GM19238 (cell line): ENCODE results near the gene VPS37B.
"Not testable (repeated sequence)": the region's sequence is repeated elsewhere in the genome, so short reads cannot be mapped to it uniquely, and the experiment has no call there.

ENCODE experiments used
- DNase-seq: peaks from one replicate; pipeline ENCODE4 v3.0.0; 2011; ENCODE audit warnings: low spot score; ENCODE audit not compliant: insufficient read length

The VPS37B gene

GRCh38 chr12:122908915-122909314 is 13.0 kb upstream of the VPS37B start:
- DNase-seq = no peak

DNA sequence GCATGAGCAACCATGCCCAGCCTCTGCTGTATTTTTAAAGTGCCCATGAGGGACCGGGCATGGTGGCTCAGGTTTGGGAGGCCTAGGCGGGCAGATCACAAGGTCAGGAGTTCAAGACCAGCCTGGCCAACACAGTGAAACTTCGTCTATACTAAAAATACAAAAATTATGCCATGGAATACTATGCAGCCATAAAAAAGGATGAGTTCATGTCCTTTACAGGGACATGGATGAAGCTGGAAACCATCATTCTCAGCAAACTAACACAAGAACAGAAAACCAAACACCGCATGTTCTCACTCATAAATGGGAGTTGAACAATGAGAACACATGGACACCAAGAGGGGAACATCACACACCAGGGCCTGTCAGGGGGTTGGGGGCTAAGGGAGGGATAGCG is 9.3 kb upstream of the VPS37B start:
- not testable (repeated sequence) for DNase-seq

DNA sequence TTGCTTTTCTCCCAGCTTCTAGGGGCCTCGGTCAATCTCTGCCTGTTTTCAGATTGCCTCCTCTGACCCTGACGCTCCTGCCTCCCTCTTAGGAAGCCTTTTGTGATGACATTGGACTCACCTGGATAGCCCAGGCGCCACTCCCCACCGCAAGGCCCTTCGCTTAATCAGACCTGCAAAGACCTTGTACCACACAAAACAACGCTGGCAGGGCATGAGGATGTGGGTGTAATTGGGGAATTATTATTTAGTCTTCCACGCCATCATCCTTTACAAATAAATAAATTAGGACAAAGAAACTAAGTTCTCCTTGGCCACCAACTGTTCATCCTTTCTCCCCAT is 7.7 kb upstream of the VPS37B start:
- no peak for DNase-seq

DNA sequence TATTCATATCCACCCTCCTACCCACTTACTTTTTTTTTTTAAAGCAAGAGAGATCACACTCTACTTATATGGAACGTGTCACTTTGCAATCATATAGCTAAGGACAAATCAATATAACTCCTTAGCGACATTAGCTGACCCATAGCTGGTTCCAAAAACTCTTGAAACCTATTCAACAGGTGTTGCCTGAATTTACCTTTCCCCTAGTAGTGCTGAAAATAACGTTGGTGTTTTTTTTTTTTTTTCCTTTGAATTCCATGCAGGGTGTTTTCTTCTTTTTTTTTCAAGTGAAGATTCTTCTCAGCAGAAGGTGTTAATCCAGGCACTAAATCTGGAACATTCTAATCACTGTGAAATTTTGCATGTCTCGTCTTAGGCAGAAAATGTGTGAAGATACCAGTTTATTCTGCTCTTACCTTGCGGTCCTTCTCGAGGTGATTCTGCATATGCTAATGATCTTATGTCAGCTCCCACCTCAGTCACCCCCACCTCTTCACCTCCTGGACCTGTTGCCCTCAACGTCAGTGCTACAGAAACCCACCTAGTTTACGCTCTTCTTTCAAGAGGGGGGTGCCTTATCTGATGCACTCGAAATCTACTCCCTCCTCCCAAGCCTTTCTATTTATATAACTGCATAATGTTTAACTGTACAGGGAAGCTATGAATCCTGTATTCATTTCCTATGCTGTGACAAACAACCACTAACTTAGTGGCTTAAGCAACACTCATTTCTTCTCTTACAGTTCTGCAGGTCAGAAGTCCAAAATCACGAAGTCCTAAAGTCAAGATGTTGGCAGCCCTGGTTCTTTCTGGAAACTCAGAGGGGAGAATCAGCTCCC is 7.1 kb upstream of the VPS37B start:
- no peak for DNase-seq

- no peak for DNase-seq
These were observed 4.0 kb upstream of the VPS37B start for GRCh38 chr12:122899887-122900286.

DNA sequence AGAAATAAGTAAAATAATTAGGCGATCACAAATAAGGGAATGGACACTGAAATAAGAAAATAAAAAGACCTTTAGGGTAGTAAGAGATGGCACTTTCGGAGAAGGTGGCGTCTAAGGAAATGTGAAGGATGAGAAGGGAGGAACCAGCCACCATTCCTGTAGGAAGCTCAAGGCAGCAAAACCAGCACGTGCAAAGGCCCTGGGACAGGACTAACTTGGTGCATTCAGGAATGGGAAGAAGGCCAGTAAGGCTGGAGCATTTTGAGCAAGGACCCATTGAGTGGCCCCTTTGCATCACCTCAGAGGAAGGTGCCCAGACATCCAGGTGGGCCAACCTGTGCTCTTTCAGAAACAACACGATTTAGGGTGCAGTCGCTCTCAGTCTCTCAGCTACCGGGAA is 738 bp upstream of the VPS37B start:
- DNase-seq = no peak

GRCh38 chr12:122895320-122895703 is 612 bp downstream of the VPS37B start:
- DNase-seq = no peak

DNA sequence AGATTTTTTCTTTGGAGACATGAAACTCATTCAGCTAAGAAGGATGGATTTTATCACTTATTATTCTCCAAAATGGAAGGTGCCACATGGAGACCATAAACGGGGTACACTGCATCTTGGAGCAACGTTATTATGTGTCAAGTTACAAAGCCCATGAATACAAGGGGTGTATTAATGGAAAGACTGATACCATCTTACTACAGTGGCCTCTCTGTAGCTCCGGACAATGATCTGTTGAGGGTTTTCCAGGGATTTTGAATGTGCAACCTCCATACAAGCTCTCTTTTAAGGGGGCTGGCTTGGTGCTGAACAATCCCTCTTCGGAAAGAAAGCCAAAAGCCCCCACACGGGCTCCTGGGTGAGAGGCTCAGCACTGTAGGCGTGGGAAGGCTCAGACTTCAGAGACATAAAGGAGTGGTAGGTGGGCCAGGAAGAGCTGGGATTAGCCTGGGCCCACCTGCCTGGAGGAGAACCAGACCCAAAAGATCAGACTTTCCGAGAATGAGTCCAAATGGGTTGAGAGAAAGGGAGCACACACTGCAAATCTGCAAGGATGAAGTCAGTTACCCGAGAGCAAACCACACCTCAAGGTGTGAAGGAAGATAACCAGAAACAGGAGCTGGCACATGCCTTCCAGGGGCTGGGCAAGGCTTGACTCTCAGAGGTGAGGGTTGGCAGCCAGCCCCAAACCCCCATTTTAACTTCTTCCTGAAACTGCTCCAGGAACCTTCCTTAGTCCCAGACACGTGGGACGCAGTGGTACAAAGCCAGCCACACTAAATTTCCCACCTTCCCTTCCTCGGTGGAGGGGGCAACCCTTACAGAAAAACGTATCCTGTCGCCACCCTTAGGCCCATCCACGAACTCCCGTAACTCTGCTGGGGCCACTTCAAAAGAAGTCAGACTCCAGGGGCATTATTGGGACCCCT is 1.5 kb downstream of the VPS37B start:
- DNase-seq = no peak

DNA sequence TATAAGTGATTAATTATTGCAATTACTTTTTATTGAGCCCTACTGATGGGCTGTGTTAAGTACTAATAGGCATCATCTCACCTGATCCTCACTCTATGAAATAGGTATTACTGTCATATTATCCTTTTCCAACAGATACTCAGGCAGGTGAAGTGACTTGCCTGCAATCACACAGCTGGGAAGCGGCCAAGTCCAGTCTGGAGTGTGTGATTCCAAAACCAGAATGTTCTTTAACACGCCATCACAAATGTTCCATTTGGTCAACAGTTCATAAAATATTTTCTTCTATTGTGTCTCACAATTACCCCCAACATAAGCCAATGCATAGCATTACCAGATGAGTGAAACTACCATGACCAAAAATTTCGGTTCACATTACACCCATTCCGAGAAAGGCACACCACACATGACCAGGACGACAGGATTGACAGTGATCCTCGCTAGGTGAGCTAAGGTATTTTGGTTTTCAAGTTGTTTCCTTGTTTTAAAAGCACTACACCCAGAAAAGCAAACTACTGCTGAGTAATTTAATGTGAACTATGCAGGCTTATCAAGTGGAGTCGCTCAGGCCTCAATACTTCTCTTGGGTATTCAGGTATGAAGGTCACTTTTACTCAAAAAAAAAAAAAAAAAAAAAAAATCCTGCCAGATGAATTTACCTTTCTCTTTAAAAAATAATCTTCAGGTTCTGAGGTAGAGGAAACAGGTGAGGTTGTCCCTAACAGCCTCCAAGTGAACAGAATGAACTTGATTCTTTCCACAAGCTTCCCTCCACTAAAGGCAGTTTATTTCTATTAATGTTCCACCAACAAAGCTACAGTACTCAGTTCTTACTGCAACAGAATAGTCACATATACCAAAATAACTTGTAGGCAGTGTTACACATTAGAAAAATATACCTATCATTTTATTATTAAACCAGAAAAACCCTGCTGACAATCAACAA is 2.4 kb downstream of the VPS37B start:
- no peak for DNase-seq

DNA sequence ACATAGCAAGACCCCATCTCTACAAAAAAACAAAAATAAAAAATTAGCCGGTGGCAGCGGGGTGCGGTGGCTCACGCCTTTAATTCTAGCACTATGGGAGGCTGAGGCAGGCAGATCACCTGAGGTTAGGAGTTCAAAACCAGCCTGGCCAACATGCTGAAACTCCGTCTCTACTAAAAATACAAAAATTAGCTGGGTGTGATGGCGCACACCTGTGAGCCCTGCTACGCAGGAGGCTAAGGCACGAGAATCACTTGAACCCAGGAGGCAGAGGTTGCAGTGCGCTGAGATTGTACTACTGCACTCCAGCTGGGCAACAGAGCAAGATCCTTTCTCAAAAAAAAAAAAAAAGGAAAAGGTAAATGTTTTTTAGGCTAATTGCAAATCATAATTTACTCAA is 3.2 kb downstream of the VPS37B start:
- DNase-seq = not testable (repeated sequence)

DNA sequence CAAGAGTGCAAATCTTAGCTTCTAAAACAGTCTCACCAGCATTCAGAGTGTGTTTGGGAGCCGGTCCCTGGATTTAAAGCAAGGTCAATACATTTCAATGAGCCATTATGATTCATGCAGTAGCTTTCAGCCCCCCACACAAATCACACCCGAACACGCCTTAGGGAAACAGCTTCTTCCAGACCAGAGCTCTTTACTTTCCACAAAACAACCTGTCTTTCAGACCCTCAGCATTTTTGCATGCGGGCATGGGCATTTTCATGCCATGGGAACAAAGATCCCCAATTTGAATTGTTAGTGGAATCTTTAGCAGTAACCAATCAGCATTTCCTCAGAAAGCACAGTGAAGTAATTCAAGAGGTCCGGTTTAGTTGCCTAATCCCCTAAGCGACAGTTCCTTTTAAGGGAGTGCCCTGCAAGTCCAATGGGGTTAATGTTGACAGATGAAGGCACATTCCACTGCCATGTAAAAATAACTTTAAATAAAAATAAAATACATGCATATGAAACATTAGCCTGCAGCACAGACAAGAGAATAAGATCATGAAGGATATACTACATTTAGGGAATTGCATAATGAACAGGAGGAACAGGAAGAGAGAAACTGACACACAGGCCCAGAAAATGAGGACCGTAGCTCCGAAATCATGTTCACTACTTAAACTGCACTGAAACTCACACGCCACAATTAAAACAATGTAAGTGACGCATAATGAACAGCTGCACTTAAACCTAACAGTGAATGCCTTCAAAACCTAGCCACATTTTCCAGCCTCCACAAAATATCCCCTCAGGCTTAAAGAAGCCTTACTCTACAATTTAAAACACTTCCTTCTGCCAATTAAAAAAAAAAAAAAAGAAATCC is 4.0 kb downstream of the VPS37B start:
- DNase-seq = no peak

DNA sequence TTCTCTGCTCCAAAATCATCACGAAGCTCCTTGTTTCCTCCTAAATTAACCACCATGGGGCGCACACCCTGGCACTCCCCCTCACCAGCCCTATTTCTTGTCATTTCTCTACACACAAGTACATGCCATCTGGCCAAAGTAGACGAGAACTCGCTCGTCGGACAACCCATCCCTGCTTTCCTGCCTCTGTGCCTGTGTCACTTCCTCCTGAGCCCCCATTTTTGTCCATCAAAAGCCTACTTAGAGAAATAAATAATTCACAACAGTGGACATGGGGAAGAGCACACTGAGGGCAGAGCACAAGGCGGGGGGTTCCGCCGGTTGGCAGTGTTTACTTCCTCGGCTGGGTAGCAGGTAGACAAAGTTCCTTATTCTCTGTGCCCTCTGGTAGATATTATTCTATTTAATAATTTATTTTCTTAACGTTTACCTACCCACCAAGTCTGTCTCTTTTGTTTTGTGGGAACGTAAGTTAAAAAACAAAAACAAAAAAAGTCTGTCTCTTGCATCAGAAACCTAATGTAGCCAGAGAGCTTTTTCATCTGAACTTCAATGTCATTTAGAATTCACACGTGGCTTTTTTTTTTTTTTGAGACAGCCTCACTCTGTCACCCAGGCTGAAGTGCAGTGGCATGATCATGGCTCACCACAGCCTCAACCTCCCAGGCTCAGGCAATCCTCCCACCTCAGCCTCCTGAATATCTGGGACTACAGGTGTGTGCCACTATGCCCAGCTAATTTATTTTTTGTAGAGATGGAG is 6.0 kb downstream of the VPS37B start:
- DNase-seq = no peak

DNA sequence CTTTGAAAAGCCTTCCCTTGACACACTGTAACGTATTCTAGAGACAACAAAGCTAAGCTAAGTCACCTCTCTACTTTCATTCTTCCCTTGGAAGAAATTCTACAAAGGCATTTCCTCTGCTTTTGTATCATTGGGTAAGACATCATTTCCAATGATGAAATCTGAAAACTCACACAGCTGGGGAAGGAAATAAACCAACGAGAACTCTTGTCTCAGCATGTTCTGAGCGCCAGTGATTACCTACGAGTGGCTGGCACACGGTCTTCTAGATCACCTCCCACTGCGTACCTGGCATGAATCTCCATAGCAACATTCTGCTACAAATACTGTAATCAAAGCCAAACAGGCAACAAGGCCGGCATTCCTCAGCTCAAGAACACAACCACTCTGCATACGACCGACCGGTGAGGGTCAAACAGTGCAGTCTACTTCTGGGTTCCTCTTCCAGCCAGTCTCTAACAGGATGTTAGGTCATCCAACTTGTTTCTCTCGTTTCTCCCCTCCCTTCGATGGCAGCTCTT is 7.6 kb downstream of the VPS37B start:
- DNase-seq = no peak

DNA sequence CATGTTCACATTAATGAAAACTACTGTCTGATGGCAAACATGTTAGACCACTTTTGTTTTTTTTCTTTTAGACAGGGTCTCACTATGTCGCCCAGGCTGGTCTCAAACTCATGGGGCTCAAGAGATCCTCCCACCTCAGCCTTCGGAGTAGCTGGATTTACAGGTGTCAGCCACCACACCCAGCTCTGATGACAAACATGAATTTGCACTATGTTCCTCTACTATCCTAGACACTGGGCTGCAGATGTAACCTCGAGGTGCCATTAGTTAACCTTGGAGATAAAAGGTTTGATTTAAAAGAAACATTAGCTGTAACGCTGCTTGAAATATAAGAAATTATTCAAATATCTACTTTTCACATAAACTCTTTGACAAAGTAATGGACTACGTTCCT is 8.1 kb downstream of the VPS37B start:
- no peak for DNase-seq

GRCh38 chr12:122886851-122887818 is 8.8 kb downstream of the VPS37B start:
- DNase-seq = peak; percentile 60

- no peak for DNase-seq
These were observed 9.8 kb downstream of the VPS37B start for GRCh38 chr12:122886161-122886560.

- DNase-seq = no peak
These were observed 11.1 kb downstream of the VPS37B start for GRCh38 chr12:122884860-122885259.

- no peak for DNase-seq
These were observed 11.7 kb downstream of the VPS37B start for GRCh38 chr12:122884091-122884826.
